Neural crest cell (in vitro differentiated cells): ENCODE measurements around the gene TBRG1. TPM values are rescaled to one million over a fixed set of nuclear protein-coding genes. Genes with fewer than 3 reads are reported as not detected.
A peak's percentile ranks its signal among the peaks of the same experiment; 100 is the strongest.

Source experiments
- DNase-seq: peaks from one replicate; pipeline ENCODE4 v3.0.0; 2021; ENCODE audit warnings: low read depth, mixed read lengths, low spot score
- H3K27ac Mint-ChIP-seq: one replicate; pipeline ENCODE4 v1.8.0; 2021; ENCODE audit warnings: mild to moderate bottlenecking, mixed read lengths; ENCODE audit not compliant: unreplicated experiment
- H3K27me3 Mint-ChIP-seq: 2 replicates; pipeline ENCODE4 v1.8.0; 2021; ENCODE audit warnings: low read depth, mild to moderate bottlenecking, mixed read lengths
- H3K36me3 Mint-ChIP-seq: 2 replicates; pipeline ENCODE4 v1.8.0; 2021; ENCODE audit warnings: low read depth, mild to moderate bottlenecking, mixed read lengths
- H3K4me1 Mint-ChIP-seq: 2 replicates; pipeline ENCODE4 v1.8.0; 2021; ENCODE audit warnings: mixed read lengths
- H3K4me3 Mint-ChIP-seq: one replicate; pipeline ENCODE4 v1.8.0; 2021; ENCODE audit warnings: mild to moderate bottlenecking, mixed read lengths
- H3K9me3 Mint-ChIP-seq: 2 replicates; pipeline ENCODE4 v1.8.0; 2021; ENCODE audit warnings: mixed read lengths
- CTCF ChIP-seq: fragments of 200-600 bp; sonication (generic); conservative IDR thresholded peaks from 2 replicates; pipeline ENCODE4 v1.5.0; 2021; ENCODE audit warnings: antibody characterized with exemption, mild to moderate bottlenecking
- total RNA-seq: library from RNA; stranded (reverse); gene quantifications from 2 replicates; pipeline ENCODE4 v1.2.1, GENCODE V29; 2021

TBRG1 gene
- total RNA-seq, 1 donor from 2014 or later, result 23.0 TPM

- no peak for DNase-seq
- Mint-ChIP-seq H3K27me3 (peaks cover 15% of the 10 kb centered on the region), H3K4me3 (peak overlapping the region; percentile 93), H3K36me3 (no peaks in the 10 kb centered on the region), H3K27ac (no peak overlapping the region), H3K4me1 (peaks cover 18% of the 10 kb centered on the region), H3K9me3 (no peaks in the 10 kb centered on the region)
- TF ChIP-seq CTCF, result no peak
These were observed 50.0 kb downstream of the TBRG1 start for GRCh38 chr11:124672536-124673215.

- Mint-ChIP-seq H3K36me3 (no peaks in the 10 kb centered on the region), H3K4me1 (peaks cover 18% of the 10 kb centered on the region), H3K27ac (peak within 1 kb of the TSS; percentile 99), H3K9me3 (no peaks in the 10 kb centered on the region), H3K4me3 (peak within 1 kb of the TSS; percentile 93), H3K27me3 (peaks cover 15% of the 10 kb centered on the region)
- TF ChIP-seq CTCF, result no peak
- DNase-seq, result peak; percentile 90
These were observed 50.9 kb downstream of the TBRG1 start, which contains the start of the genes SIAE and SPA17 for GRCh38 chr11:124673333-124674167. TSS of gene SIAE (minus strand) at chr11:124673739. CDS start at chr11:124673708, 31 bp downstream. TSS of gene SPA17 (plus strand) at chr11:124673904. CDS start at chr11:124675265, 1,361 bp downstream.

- H3K4me1 Mint-ChIP-seq, result peaks cover 18% of the 10 kb centered on the region
- no peaks in the 10 kb centered on the region for H3K36me3 Mint-ChIP-seq
- no peak for TF ChIP-seq CTCF
- H3K4me3 Mint-ChIP-seq, result peak overlapping the region; percentile 93
- no peaks in the 10 kb centered on the region for H3K9me3 Mint-ChIP-seq
- H3K27ac Mint-ChIP-seq, result peak overlapping the region; percentile 99
- H3K27me3 Mint-ChIP-seq, result peaks cover 15% of the 10 kb centered on the region
- no peak for DNase-seq
These were observed 51.5 kb downstream of the TBRG1 start for GRCh38 chr11:124674168-124674517.

- H3K27me3 Mint-ChIP-seq, result peaks cover 15% of the 10 kb centered on the region
- no peak for TF ChIP-seq CTCF
- H3K27ac Mint-ChIP-seq, result peak overlapping the region; percentile 99
- no peaks in the 10 kb centered on the region for H3K9me3 Mint-ChIP-seq
- DNase-seq, result no peak
- H3K4me3 Mint-ChIP-seq, result peak overlapping the region; percentile 93
- H3K4me1 Mint-ChIP-seq, result peaks cover 18% of the 10 kb centered on the region
- no peaks in the 10 kb centered on the region for H3K36me3 Mint-ChIP-seq
These were observed 51.9 kb downstream of the TBRG1 start for GRCh38 chr11:124674571-124674970.

GRCh38 chr11:124676386-124676785 lies 53.7 kb downstream of the TBRG1 start:
- H3K27ac Mint-ChIP-seq, result no peak overlapping the region

More at GRCh38 chr11:124676386-124676785, 53.7 kb downstream of the TBRG1 start:
- TF ChIP-seq CTCF, result no peak
- Mint-ChIP-seq H3K4me3 (peak overlapping the region; percentile 67), H3K9me3 (no peaks in the 10 kb centered on the region), H3K4me1 (peaks cover 18% of the 10 kb centered on the region), H3K36me3 (peaks cover 3% of the 10 kb centered on the region), H3K27me3 (peaks cover 9% of the 10 kb centered on the region)
- DNase-seq, result no peak
